Breast epithelium (tissue), 3 donors: ENCODE results near the gene WNT3.

Experiments used
- CTCF ChIP-seq, 3 donors: fragments of 450-650 bp; IDR thresholded peaks; one replicate each; pipeline ENCODE4 v1.5.1; 2016 to 2017; ENCODE audit warnings: antibody characterized with exemption in 3 of 3, mild to moderate bottlenecking in 3 of 3, moderate library complexity in 3 of 3
- POLR2A ChIP-seq: fragments of 450-650 bp; IDR thresholded peaks from one replicate; pipeline ENCODE4 v1.6.1; 2016; ENCODE audit warnings: antibody characterized with exemption, mild to moderate bottlenecking, moderate library complexity
- POLR2AphosphoS5 ChIP-seq, 3 donors: sonication (generic); formaldehyde crosslinking; IDR thresholded peaks; one replicate each; pipeline ENCODE4 v1.6.1; 2017; ENCODE audit warnings: antibody characterized with exemption in 3 of 3

GRCh38 chr17:46837521-46837920, 19.0 kb upstream of the WNT3 start:
- TF ChIP-seq CTCF (IDR thresholded peaks at IDR 0.05) (no peak), POLR2AphosphoS5 (IDR thresholded peaks at IDR 0.05) (no peak), POLR2A (no peak)
